Measurements from ENCODE around the gene ACTA1. TPM values are rescaled to one million over a fixed set of nuclear protein-coding genes. Genes with fewer than 3 reads are reported as not detected.

The ACTA1 gene
- total and polyA plus RNA-seq, 9 of the 15 experiments (the other 6 are each of a cell fraction or from before 2014, with no cell fraction given): 0.07 to 0.36 TPM; not detected in 7

DNA sequence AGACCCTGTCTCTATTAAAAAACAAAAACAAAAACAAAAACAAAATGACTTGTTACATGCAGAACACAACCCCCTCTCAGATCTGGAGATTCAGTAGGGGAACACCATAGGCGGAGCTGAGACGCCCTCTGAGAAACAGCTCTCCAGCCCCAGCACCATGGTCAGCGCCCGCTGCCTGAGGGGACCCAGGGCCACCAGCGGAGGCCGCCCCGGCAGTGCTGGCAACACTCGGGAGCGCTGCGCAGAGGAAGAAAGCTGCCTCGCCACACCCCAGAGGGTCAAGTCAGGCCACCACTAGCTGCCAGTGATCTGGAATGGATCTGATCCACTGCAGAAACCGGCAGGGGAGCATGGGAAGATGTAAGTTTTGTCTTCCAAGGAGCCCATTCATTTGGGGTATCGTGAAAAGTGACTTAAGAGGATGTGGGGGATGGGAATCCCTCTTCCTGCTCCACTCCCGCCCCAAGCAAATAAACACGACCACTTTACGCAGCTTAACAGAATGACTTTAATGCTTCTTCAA is 3.1 kb downstream of the ACTA1 start (continued):
- TF ChIP-seq, protein P1, sequence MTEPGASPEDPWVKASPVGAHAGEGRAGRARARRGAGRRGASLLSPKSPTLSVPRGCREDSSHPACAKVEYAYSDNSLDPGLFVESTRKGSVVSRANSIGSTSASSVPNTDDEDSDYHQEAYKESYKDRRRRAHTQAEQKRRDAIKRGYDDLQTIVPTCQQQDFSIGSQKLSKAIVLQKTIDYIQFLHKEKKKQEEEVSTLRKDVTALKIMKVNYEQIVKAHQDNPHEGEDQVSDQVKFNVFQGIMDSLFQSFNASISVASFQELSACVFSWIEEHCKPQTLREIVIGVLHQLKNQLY (CRISPR knock-in tag; conservative IDR thresholded peaks at IDR 0.05): no peak
- TF ChIP-seq, protein P2, sequence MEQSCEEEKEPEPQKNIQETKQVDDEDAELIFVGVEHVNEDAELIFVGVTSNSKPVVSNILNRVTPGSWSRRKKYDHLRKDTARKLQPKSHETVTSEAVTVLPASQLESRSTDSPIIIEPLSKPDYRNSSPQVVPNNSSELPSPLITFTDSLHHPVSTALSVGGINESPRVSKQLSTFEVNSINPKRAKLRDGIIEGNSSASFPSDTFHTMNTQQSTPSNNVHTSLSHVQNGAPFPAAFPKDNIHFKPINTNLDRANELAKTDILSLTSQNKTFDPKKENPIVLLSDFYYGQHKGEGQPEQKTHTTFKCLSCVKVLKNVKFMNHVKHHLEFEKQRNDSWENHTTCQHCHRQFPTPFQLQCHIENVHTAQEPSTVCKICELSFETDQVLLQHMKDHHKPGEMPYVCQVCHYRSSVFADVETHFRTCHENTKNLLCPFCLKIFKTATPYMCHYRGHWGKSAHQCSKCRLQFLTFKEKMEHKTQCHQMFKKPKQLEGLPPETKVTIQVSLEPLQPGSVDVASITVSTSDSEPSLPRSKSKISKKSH (CRISPR knock-in tag; IDR thresholded peaks at IDR 0.05): no peak
- TF ChIP-seq MYBL2 (IDR thresholded peaks at IDR 0.05; ENCODE audit: low read depth): no peak
- no peak for TF ChIP-seq MYBL2 (CRISPR knock-in tag; IDR thresholded peaks at IDR 0.05; ENCODE audit: borderline replicate concordance)
- no peak for TF ChIP-seq ZNF584 (CRISPR knock-in tag; IDR thresholded peaks at IDR 0.05; ENCODE audit: low read depth)
- TF ChIP-seq DNMT1 (IDR thresholded peaks at IDR 0.05): no peak
- no peak for TF ChIP-seq DDX20 (tag; IDR thresholded peaks at IDR 0.05; ENCODE audit: low read depth)
- TF ChIP-seq RBM25 (IDR thresholded peaks at IDR 0.05; ENCODE audit: low read depth, low read length, severe bottlenecking): no peak
- TF ChIP-seq SMAD4 (CRISPR knock-in tag; conservative IDR thresholded peaks at IDR 0.05): no peak
- TF ChIP-seq KDM1A (IDR thresholded peaks at IDR 0.05): no peak
- TF ChIP-seq, protein P3, sequence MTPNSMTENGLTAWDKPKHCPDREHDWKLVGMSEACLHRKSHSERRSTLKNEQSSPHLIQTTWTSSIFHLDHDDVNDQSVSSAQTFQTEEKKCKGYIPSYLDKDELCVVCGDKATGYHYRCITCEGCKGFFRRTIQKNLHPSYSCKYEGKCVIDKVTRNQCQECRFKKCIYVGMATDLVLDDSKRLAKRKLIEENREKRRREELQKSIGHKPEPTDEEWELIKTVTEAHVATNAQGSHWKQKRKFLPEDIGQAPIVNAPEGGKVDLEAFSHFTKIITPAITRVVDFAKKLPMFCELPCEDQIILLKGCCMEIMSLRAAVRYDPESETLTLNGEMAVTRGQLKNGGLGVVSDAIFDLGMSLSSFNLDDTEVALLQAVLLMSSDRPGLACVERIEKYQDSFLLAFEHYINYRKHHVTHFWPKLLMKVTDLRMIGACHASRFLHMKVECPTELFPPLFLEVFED (CRISPR knock-in tag; conservative IDR thresholded peaks at IDR 0.05): no peak
- no peak for TF ChIP-seq ZNF764 (CRISPR knock-in tag; IDR thresholded peaks at IDR 0.05; ENCODE audit: low read depth)
- TF ChIP-seq ZNF324 (CRISPR knock-in tag; IDR thresholded peaks at IDR 0.05): no peak
- TF ChIP-seq, protein P4, sequence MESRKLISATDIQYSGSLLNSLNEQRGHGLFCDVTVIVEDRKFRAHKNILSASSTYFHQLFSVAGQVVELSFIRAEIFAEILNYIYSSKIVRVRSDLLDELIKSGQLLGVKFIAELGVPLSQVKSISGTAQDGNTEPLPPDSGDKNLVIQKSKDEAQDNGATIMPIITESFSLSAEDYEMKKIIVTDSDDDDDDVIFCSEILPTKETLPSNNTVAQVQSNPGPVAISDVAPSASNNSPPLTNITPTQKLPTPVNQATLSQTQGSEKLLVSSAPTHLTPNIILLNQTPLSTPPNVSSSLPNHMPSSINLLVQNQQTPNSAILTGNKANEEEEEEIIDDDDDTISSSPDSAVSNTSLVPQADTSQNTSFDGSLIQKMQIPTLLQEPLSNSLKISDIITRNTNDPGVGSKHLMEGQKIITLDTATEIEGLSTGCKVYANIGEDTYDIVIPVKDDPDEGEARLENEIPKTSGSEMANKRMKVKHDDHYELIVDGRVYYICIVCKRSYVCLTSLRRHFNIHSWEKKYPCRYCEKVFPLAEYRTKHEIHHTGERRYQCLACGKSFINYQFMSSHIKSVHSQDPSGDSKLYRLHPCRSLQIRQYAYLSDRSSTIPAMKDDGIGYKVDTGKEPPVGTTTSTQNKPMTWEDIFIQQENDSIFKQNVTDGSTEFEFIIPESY (CRISPR knock-in tag; IDR thresholded peaks at IDR 0.05): peak; percentile 61; the same call in 1 of the 2 replicates
- TF ChIP-seq, protein P5, sequence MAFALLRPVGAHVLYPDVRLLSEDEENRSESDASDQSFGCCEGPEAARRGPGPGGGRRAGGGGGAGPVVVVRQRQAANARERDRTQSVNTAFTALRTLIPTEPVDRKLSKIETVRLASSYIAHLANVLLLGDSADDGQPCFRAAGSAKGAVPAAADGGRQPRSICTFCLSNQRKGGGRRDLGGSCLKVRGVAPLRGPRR (CRISPR knock-in tag; IDR thresholded peaks at IDR 0.05): no peak
- no peak for TF ChIP-seq MCM7 (IDR thresholded peaks at IDR 0.05)
- TF ChIP-seq, protein P6, sequence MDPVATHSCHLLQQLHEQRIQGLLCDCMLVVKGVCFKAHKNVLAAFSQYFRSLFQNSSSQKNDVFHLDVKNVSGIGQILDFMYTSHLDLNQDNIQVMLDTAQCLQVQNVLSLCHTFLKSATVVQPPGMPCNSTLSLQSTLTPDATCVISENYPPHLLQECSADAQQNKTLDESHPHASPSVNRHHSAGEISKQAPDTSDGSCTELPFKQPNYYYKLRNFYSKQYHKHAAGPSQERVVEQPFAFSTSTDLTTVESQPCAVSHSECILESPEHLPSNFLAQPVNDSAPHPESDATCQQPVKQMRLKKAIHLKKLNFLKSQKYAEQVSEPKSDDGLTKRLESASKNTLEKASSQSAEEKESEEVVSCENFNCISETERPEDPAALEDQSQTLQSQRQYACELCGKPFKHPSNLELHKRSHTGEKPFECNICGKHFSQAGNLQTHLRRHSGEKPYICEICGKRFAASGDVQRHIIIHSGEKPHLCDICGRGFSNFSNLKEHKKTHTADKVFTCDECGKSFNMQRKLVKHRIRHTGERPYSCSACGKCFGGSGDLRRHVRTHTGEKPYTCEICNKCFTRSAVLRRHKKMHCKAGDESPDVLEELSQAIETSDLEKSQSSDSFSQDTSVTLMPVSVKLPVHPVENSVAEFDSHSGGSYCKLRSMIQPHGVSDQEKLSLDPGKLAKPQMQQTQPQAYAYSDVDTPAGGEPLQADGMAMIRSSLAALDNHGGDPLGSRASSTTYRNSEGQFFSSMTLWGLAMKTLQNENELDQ (CRISPR knock-in tag; IDR thresholded peaks at IDR 0.05; ENCODE audit: borderline replicate concordance): 0 out of 2 replicates have a peak, but pooled peaks have one; percentile 25
- TF ChIP-seq, protein P7, sequence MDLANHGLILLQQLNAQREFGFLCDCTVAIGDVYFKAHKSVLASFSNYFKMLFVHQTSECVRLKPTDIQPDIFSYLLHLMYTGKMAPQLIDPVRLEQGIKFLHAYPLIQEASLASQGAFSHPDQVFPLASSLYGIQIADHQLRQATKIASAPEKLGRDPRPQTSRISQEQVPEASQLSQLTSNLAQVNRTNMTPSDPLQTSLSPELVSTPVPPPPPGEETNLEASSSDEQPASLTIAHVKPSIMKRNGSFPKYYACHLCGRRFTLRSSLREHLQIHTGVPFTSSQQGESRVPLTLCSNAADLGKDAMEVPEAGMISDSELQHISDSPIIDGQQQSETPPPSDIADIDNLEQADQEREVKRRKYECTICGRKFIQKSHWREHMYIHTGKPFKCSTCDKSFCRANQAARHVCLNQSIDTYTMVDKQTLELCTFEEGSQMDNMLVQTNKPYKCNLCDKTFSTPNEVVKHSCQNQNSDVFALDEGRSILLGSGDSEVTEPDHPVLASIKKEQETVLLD (IDR thresholded peaks at IDR 0.05): no peak

Measured in K562 (cell line).